Fibroblast of lung (primary cell): ENCODE data around the gene AEBP2. TPM values are rescaled to one million over a fixed set of nuclear protein-coding genes. Genes with fewer than 3 reads are reported as not detected.

Experiments
- DNase-seq, 2 donors: peaks; one replicate each; pipeline versions ENCODE4 v3.0.0 to v3.0.0-alpha.2; 2010; ENCODE audit warnings: low read depth in 2 of 2
- H2AFZ ChIP-seq: 2 replicates; pipeline ENCODE4 v1.5.1; 2012; ENCODE audit warnings: low read length, control low read depth, inconsistent platforms
- H3K27ac ChIP-seq: 2 replicates; pipeline ENCODE4 v1.5.1; 2011; ENCODE audit warnings: low read length, control low read depth; ENCODE audit not compliant: insufficient read depth
- H3K27me3 ChIP-seq: 2 replicates; pipeline ENCODE4 v1.5.1; 2011; ENCODE audit warnings: mild to moderate bottlenecking, low read length; ENCODE audit not compliant: control insufficient read depth, insufficient read depth
- H3K36me3 ChIP-seq: 2 replicates; pipeline ENCODE4 v1.5.1; 2011; ENCODE audit warnings: low read length; ENCODE audit not compliant: control insufficient read depth, insufficient read depth
- H3K4me1 ChIP-seq: 2 replicates; pipeline ENCODE4 v1.5.1; 2011; ENCODE audit warnings: low read length; ENCODE audit not compliant: control insufficient read depth, insufficient read depth; ENCODE audit errors: extremely low read depth
- H3K4me2 ChIP-seq: 2 replicates; pipeline ENCODE4 v1.5.1; 2011; ENCODE audit warnings: low read length, control low read depth; ENCODE audit not compliant: insufficient read depth; ENCODE audit errors: extremely low read depth
- H3K4me3 ChIP-seq, 4 experiments: fragments of 200-600 bp in 1 of 4; sonication (generic) in 1 of 4; replicated peaks in 1 of 4; 2 replicates each; pipeline ENCODE4 v1.5.1; 2011 to 2016; ENCODE audit warnings: low read length in 4 of 4, low read depth in 3 of 4, mild to moderate bottlenecking in 3 of 4, control low read depth in 2 of 4, inconsistent platforms in 1 of 4, mixed read lengths in 1 of 4; ENCODE audit not compliant: insufficient read depth in 1 of 4; ENCODE audit errors: control extremely low read depth in 1 of 4
- H3K79me2 ChIP-seq: 2 replicates; pipeline ENCODE4 v1.5.1; 2012; ENCODE audit warnings: mild to moderate bottlenecking, low read length, inconsistent platforms; ENCODE audit not compliant: control insufficient read depth, insufficient read depth
- H3K9ac ChIP-seq: 2 replicates; pipeline ENCODE4 v1.5.1; 2011; ENCODE audit warnings: mild to moderate bottlenecking, low read length, control low read depth; ENCODE audit not compliant: insufficient read depth
- H3K9me3 ChIP-seq: 2 replicates; pipeline ENCODE4 v1.5.1; 2012; ENCODE audit warnings: low read depth, low read length; ENCODE audit not compliant: control insufficient read depth, insufficient read depth
- H4K20me1 ChIP-seq: 2 replicates; pipeline ENCODE4 v1.5.1; 2011; ENCODE audit warnings: low read length; ENCODE audit not compliant: control insufficient read depth, insufficient read depth; ENCODE audit errors: extremely low read depth
- EZH2 ChIP-seq: IDR thresholded peaks from 2 replicates; pipeline ENCODE4 v1.5.1; 2012; ENCODE audit warnings: low read length, control low read depth, mild to moderate bottlenecking; ENCODE audit errors: missing control alignments
- polyA plus RNA-seq, 2 donors: library from polyadenylated mRNA; depleted of rRNA in 1 of 2; stranded (reverse) in 1 of 2; unstranded in 1 of 2; fragments of >200 nt; gene quantifications; 2 replicates each; pipeline ENCODE4 v1.2.1, GENCODE V29; 2011 to 2012; ENCODE audit warnings: missing spikeins in 1 of 2
- total RNA-seq: library from RNA; depleted of rRNA; stranded (reverse); fragments of >200 nt; gene quantifications from 2 replicates; pipeline ENCODE4 v1.2.1, GENCODE V29; 2014
- TF ChIP-seq, protein P1 (sequence below), 2 donors: IDR thresholded peaks in 1 of 2; conservative IDR thresholded peaks in 1 of 2; 1 replicate in 1 of 2; 2 replicates in 1 of 2; pipeline ENCODE4 v1.5.1; 2011 to 2012; ENCODE audit warnings: low read length in 2 of 2, control low read depth in 1 of 2, inconsistent platforms in 1 of 2, low read depth in 1 of 2, mild to moderate bottlenecking in 1 of 2

Gene AEBP2
- total and polyA plus RNA-seq, 2 donors (not counting 1 experiment from before 2014, with no cell fraction given) = 15.6 to 23.9 TPM

GRCh38 chr12:19434538-19434937 is 4.8 kb upstream of the AEBP2 start:
- Histone ChIP-seq H4K20me1 (no peaks in the 10 kb centered on the region), H3K9me3 (no peaks in the 10 kb centered on the region), H2AFZ (no peak overlapping the region), H3K79me2 (no peaks in the 10 kb centered on the region), H3K27ac (no peak overlapping the region), H3K9ac (no peak overlapping the region), H3K4me1 (peaks cover 4% of the 10 kb centered on the region), H3K27me3 (no peaks in the 10 kb centered on the region), H3K36me3 (no peaks in the 10 kb centered on the region), H3K4me2 (no peak overlapping the region), H3K4me3 (no peak overlapping the region)
- TF ChIP-seq EZH2 = no peak
- TF ChIP-seq, protein P1, sequence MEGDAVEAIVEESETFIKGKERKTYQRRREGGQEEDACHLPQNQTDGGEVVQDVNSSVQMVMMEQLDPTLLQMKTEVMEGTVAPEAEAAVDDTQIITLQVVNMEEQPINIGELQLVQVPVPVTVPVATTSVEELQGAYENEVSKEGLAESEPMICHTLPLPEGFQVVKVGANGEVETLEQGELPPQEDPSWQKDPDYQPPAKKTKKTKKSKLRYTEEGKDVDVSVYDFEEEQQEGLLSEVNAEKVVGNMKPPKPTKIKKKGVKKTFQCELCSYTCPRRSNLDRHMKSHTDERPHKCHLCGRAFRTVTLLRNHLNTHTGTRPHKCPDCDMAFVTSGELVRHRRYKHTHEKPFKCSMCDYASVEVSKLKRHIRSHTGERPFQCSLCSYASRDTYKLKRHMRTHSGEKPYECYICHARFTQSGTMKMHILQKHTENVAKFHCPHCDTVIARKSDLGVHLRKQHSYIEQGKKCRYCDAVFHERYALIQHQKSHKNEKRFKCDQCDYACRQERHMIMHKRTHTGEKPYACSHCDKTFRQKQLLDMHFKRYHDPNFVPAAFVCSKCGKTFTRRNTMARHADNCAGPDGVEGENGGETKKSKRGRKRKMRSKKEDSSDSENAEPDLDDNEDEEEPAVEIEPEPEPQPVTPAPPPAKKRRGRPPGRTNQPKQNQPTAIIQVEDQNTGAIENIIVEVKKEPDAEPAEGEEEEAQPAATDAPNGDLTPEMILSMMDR (conservative IDR thresholded peaks at IDR 0.05 in 1 of 2, IDR thresholded peaks at IDR 0.05 in 1 of 2; ENCODE audit: low read depth in 1 of 2, low read length in 2 of 2) = no peak
- DNase-seq = no peak

DNA sequence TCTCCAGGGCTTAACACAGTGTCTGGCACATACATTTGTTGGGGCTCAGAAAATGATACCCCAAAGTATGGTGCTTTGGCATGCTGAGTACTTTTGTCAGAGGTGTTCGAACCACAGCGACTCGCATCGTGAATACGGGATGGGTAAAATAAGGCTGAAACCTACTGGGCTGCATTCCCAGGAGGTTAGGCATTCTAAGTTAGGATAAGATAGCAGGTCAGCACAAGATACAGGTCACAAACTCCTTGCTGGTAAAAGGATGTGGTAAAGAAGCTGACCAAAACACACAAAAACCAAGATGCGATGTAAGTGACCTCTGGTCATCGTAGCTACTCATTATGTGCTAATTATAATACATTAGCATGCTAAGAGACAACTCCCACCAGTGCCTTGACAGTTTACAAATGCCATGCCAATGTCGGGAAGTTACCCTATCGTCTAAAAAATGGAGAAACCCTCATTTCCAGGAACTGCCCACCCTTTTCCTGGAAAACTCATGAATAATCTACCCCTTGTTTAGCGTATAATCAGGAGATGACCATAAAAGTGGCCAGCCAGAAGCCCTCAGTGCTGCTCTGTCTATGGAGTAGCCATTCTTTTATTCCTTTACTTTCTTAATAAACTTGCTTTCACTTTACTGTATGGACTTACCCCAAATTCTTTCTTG is 3.3 kb upstream of the AEBP2 start:
- TF ChIP-seq, protein P1 (conservative IDR thresholded peaks at IDR 0.05 in 1 of 2, IDR thresholded peaks at IDR 0.05 in 1 of 2; ENCODE audit: low read depth in 1 of 2, low read length in 2 of 2) = no peak
- TF ChIP-seq EZH2 = no peak
- Histone ChIP-seq H3K36me3 (no peaks in the 10 kb centered on the region), H3K9me3 (no peaks in the 10 kb centered on the region), H3K27me3 (no peaks in the 10 kb centered on the region), H3K79me2 (peaks cover 12% of the 10 kb centered on the region), H3K4me1 (peaks cover 4% of the 10 kb centered on the region), H3K4me2 (no peak overlapping the region), H4K20me1 (no peaks in the 10 kb centered on the region), H3K9ac (no peak overlapping the region), H3K27ac (no peak overlapping the region), H2AFZ (no peak overlapping the region), H3K4me3 (no peak overlapping the region)
- DNase-seq = no peak

GRCh38 chr12:19436931-19437330 is 2.4 kb upstream of the AEBP2 start:
- TF ChIP-seq, protein P1 (conservative IDR thresholded peaks at IDR 0.05 in 1 of 2, IDR thresholded peaks at IDR 0.05 in 1 of 2; ENCODE audit: low read depth in 1 of 2, low read length in 2 of 2) = no peak
- TF ChIP-seq EZH2 = no peak
- Histone ChIP-seq H3K9ac (no peak overlapping the region), H3K4me2 (no peak overlapping the region), H3K4me3 (no peak overlapping the region), H3K4me1 (peaks cover 2% of the 10 kb centered on the region), H3K79me2 (peaks cover 22% of the 10 kb centered on the region), H2AFZ (no peak overlapping the region), H3K27ac (no peak overlapping the region), H4K20me1 (no peaks in the 10 kb centered on the region), H3K36me3 (no peaks in the 10 kb centered on the region), H3K27me3 (no peaks in the 10 kb centered on the region), H3K9me3 (no peaks in the 10 kb centered on the region)
- no peak for DNase-seq
